GOT3 (cell line): Measurements from ENCODE around the gene CARNS1.

Source experiments
- DNase-seq: peaks from one replicate; lab custom pipeline; 2025; ENCODE audit warnings: mixed read lengths; lab: John Stamatoyannopoulos, UW

The CARNS1 gene

DNA sequence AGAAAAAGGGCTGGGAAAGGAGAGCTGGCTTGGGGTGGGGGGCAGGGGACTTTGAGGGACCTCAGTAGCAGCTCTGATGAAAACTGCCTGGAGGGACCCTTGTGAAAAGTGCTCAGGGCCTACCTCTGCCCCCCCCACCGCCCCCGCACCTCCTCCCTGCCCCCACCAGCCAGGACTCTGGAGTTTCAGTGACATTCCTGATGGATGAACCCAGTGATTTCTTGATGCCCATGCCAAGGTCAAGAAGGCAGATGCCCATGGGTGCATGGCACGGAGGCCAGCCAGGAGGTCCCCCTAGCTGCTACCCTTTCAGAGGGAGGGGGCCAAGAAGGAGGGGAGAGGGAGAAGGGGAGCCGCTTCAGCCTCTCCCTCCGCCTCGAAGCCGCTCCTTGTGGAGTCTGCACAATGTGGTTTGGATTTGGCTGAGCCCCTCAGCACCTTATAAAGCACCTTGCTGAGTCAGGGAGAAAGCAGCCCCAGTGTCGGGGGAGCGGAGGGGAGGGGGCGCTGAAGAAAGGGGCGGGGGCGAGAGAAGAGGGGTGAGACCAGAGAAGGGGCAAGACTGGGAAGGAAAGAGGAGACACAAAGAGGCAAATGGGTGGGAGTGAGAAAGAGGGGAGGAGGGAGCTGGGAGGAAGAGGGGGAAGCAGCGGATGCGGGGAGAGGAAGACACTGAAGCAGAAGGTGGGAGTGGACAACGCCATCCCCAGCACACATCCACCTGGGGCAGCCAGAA, 40.0 kb upstream of the CARNS1 start:
- no peak for DNase-seq

DNA sequence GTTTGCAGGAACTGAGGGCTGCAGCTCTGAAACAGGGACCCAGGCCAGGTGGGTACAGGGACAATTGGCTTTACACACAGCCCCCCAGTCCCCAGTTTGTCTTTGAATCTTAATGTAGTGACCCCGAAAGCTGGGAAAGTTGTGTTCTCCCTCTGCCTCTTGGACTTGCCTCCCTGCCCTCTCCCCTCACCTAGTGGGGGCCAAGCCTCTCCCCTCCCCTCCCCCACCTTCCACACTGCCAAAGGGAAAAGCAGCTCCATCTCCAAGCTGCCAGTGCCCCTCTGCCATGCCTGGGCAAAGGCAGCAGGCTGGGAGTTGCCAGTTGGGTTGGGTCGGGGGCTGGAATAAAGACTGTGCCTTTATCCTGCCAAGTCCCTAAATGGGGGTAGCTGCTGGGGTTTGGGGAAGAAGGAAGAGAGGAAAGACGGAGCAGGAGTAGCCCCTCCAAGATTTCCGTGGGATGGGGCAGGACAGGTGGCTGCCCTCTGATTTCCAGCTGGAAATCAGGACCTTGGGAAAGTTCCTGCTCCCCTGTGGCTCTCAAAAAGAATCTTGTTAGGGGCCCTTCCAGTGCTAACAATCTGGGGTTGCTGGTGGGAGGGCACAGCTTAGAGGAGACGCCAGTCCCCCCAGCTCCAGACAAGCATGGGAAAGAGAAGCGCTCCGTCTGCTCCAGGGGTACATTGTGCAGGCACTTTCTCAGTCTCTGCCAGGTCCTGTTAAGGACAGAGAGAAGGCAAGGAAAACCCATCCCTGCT, 39.2 kb upstream of the CARNS1 start:
- DNase-seq, result no peak

DNA sequence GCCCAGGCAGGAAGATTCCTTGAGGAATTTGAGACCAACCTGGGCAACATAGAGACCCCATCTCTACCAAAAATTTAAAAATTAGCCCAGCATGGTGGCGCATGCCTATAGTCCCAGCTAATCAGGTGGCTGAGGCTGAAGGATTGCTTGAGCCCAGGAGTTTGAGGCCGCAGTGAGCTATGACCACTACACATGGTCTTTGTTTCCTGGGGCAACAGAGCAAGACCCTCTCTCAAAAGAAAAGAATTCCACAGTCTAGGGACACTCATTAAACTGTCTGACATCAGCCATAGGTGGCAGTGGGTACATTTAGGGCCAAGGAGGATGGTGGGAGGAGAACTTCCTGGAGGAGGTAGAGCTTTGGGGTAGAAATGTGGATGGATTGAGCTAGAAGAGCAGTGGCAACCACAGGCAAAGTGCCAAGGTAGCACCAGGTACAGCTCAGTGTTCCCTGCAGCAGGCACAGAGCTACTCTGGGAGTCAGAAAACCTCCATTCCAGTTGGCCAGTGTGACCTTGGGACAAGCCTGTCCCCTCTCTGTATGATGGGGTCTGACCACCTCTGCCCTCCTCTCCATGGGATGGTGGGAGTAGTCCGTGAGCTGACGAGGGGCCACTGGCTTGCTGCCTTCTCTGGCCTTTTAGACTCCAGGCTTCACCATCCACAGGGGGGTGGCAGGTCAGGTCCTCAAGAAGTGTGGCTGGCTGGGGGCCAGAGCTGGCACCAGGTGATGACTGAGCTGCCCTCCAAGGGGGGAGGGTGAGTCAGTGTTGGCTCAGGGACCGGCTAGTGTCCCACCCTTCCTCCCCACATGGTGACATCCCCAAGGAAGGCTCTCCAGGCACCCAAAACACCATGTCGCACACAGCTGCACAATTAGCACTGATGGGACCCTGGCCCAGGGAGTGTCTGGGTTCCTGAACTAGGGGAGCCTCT, 38.3 kb upstream of the CARNS1 start:
- no peak for DNase-seq

DNA sequence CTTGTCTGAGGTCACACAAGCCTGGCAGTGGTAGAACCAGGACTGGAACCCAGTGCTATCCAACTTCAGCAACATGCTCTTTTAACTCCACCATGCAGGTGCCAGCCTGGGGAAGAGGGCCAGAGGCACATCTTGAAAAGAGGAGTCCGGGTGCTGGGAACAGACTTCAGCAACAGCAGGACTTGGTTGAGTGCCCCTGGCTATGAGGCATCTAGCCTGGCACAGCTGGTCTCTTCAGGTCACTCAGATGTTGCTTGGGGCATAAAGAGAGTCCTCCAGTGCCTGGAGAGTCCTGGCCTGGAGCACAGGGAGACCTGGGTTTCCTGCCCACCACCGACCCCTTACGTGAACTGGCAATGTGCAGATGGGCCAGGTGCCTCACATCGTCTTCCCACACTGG, 36.9 kb upstream of the CARNS1 start:
- DNase-seq, result no peak

DNA sequence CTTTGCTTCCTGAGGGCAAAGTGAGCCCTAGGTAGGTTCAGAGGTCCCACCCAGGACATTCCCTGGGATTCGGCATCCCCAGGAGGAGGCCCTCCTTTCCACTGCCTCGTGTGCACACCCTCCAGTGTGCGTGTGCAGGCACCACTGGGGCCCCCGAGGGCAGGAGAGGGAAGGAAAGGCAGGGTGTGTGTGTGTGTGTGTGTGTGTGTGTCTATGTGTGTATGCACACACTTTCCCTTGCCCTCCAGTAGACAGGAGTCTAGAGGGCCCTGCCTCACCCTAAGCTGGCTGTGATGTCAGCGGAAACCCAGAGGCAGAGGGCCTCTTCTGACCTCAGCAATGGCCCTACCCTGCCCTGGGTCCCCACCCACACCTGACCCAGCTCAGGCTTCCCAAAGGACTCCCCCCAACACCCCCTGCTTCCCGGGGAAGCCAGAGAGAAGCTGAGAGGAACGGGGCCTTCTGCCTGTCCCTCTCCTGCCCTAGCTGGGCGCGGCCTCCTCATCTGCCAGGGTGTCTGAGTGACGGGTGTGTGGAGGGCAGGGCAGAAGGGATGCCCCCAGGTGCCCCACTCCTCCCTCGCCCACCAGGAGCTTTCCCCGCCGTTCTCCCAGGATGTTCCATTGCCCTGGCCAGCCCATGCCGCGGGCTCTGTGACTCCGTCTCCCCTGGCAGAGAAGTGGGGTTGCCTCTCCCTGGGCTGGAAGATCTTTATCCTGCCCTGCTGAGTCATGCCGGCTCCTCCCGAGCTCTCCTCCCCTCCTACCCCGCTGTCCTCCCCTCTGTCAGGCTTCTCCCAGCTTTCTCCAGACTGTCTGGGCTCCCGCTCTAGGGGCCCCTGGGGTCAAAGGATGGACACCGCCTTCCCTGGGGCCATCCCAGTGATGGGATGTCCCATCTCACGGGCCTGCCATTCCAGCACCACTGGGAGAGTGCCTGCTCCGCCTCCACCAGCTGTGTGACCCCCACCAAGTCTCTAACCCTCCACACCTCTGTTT, 36.1 kb upstream of the CARNS1 start:
- no peak for DNase-seq

DNA sequence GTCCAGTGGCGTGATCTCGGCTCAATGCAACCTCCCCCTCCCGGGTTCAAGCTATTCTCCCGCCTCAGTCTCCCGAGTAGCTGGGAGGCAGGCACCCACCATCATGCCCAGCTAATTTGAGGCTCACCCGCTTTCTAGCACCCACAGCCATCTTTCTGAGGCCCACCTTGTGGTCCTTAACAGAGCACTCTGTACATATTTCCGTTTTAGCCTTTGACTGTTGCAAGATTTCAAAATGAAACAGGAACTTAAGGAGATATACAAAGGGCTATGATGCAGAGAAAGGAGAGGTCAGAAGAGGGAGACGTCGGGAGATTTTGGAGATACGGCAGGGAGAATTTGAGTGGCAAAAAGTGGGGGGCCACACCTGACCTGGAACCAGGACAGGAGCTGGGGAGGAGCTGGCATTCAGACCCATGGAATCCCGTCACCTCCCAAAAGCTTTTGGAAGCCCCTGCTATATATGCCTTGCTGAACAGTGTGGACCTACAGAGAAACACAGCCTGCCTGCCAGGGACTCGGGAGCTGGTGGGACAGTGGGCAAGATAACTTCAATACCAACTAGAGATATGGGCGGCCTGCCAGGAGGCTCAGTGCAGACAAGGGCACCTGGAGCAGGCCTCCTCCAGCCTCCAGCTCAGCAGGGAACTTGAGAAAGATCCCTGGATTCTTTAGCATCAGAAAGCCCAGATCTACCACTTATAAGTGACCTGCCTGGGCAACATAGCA, 34.1 kb upstream of the CARNS1 start:
- DNase-seq, result no peak

DNA sequence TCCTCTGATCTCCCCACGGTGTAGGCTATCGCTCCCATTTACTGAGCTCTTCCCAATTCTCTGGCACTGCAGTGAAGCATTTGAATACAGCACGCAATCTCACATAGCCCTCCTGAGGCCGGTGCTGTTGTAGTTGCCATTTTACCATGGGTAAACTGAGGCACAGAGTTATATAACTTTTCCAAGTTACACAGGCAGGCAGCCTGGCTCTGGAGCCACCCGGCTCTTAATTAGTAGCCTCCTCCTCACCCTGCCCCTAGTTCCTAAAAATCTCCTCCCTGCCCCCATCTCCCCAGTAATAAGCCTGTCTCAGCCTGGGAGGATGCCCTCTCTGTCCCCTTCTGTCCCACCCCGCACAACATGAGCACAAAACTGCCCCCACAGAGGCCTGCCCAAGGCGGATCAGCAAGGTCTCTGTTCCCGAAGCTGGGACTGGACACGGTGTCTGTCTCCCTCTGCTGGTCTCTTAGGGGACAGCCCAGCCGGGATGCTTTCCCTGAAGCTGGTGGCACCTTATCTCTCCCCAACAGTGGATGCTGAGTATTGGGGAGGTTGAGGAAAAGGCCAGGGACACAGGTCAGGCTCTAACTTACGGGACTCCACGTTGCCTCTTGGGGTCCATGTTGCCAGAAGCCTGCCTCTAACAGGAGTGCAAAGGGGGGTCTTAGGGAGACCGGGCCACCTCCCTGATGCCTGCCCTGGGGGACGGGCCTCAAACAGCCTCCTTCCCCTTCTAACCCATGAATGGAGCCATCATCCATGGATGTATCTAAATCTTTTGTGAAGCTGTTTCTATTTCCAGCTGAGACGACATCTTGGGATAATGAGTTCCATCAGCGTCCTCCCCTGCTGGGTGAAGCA, 33.0 kb upstream of the CARNS1 start:
- DNase-seq, result peak; percentile 50

DNA sequence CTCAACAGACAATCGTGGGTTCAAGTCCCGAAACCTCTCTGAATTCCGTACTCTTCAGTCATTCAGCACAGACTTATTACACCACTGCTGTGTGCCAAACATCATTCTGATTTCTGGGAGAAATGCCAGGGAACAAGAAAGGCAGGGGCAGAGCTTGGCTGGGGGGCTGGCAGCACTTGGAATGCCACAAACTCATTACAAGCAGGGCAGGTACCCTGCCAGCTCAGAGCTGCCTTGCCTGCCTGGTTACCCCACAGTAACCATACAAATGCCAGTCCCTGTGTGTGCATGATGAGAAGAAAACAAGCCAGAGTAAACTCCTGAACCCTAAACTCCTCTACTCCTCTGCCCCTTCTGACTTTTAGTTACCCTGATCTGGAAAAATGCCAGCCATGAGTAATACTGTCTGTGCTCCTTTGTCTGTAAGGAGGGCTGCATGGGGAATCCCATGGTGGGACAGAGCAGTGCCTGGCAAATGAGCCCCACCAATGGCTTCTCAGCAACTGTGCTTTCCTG, 30.6 kb upstream of the CARNS1 start:
- no peak for DNase-seq

DNA sequence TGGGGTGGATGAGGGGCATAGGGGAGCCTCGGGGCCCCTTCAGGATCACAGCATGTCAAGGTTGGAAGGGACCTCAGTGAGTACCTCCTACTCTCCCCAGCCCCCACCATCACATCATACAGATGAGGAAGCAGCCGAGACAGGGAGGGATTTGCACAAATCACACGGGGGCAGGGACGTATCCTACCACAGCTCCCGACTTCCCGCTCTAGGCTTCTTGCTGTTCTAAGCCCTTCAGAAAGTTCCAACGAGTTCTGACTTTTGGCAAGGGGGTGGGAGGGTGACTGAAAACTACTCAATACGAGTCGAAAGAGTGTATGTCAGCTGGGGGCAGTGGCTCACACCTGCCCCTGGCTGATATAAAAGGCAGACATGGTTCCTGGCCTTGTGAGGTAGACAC, 28.4 kb upstream of the CARNS1 start:
- DNase-seq, result no peak

DNA sequence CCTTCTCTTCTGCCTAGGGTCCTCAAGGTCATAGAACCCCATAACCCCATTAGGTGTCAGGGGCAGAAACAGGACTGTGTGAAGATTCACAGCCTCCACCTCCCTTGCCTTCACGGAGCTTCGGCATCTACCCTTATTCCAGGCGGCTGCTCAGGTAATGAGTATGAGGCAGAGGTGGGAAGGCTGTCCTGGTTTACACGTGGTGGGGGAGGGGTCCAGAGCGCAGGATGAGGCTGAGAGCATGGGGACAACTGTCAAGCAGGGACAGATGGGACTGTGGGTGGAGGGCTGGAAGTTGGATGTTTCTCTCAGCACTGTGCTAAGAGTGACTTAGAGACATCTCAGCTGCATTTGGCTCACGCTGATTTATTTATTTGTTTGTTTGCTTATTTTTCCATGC, 28.0 kb upstream of the CARNS1 start:
- DNase-seq, result no peak

DNA sequence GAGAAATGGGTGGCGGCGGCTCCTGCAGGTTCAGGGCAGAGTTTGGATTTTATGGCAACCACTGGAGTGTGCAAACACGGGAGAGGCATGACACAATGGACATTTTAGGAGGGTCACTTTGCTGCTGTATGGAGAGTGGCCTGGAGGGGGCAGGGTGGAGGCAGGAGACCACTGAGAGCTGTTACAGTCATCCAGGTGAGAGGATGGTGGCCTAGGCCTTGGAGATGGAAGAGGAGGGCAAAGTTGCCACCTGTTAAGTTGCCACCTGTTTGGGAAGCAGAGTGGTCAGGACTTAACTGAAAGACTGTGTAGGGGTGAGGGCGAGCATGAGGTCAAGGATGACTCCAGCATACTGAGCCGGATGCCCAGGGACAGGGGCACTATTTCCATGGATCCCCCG, 26.0 kb upstream of the CARNS1 start:
- DNase-seq, result no peak

DNA sequence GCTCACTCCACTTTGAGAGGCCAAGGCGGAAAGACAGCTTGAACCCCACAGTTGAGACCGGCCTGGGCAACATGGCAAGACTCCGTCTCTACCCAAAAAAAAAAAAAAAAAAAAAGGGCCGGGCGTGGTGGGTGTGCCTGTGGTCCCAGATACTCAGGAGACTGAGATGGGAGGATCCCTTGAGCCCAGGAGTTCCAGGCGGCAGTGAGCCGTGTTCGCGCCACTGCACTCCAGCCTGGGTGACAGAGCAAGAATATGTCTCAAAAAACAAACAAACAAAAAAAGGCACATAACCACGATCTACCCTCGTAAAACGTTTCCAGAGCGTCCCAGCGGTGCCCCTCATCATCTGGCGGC, 24.6 kb upstream of the CARNS1 start:
- DNase-seq, result no peak

DNA sequence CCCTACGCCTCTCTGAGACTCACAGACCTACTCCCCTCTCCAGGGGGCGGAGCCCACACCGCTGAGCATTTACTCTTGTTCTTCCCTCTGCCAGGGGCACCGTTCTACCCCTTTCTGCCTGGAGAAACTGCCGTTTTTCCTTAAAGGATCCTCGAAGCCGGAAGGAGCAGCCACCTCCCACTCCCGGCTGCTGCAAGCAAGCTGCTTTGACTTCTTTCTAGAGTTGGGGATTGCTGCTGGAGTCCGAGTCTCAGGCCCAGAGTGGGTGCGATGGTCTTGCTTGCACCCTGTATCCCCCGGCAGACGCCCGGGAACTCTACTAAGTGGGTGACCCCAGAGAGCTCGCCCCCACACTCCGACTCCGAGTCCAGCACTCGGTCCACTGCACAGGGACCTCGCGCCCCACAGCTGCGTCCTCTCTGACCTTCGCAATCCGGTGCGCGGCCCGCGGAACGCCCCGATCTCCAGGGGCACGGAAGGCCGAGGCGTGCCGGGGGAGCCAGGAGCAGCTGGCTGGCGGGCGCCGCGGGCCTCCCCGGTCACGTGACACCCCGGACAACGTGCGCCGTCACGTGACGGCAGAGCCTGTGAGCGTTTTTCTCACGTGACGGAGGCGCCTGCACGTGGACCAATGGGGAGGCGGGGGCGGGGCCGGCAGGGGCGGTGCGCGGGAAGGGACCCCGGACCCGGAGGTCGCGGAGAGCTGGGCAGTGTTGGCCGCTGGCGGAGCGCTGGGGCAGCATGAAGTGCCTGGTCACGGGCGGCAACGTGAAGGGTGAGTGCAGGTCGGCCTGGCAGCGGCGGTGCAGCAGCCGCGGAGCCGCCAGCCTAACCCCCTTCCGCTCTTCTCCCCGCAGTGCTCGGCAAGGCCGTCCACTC, 23.9 kb upstream of the CARNS1 start, which contains the start of gene RAD9A:
Gene RAD9A, plus strand, starts transcription at position 683 of the 879 bp plus-strand sequence. Its CDS starts 59 bp downstream, at position 742.
- DNase-seq, result peak; percentile 48

DNA sequence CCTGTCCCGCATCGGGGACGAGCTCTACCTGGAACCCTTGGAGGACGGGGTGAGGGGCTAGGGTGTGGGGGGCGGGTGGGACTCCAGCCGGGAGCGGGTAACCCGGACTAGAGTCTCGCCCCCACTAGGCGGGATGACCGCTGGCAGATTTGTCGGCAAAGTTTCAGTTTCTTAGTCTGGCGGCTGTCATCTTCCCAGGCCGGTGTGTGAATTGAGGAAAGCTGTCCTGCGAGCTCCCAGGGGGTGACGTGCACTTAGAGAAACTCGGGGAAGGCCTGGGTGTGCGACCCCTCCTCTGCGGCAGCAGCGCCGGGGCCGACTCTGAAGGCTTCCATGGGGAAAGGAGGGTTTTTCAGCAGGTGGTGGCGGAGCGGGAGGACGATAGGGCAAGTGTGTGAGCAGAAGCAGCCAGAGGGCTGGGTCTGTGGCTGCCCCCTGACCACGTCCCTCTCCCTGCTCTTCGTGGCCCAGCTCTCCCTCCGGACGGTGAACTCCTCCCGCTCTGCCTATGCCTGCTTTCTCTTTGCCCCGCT, 23.2 kb upstream of the CARNS1 start:
- no peak for DNase-seq

DNA sequence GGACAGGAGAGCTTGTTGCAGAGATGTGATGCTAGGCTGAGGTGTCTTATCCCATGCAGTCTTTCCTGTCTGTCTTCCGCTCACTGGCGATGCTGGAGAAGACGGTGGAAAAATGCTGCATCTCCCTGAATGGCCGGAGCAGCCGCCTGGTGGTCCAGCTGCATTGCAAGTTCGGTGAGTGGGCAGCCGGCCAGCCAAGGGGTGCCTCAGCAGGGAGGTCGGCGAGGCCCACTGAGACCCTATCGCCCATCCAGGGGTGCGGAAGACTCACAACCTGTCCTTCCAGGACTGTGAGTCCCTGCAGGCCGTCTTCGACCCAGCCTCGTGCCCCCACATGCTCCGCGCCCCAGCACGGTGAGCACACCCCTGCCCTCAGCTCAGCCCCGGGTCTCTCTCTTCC, 22.0 kb upstream of the CARNS1 start:
- no peak for DNase-seq

DNA sequence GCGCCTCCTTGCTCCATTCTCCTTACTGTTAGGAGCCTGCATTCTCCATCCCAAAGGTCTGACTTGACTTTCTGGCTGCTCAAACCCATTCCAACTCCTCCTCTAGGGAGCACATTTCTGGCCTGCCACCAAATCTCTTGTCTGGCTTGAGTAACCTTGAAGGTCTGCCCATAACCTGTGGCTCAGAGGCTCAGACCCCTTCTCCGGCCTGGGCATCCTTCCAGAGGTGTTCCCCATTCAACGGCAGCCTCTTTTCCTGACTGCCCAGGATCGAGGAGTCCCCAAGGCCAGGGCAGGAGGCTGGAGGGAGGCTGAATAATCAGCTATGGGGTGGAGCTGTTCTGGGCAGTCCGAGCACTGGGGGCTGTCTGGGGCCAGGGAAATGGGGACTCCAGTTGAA, 21.5 kb upstream of the CARNS1 start:
- DNase-seq, result no peak

DNA sequence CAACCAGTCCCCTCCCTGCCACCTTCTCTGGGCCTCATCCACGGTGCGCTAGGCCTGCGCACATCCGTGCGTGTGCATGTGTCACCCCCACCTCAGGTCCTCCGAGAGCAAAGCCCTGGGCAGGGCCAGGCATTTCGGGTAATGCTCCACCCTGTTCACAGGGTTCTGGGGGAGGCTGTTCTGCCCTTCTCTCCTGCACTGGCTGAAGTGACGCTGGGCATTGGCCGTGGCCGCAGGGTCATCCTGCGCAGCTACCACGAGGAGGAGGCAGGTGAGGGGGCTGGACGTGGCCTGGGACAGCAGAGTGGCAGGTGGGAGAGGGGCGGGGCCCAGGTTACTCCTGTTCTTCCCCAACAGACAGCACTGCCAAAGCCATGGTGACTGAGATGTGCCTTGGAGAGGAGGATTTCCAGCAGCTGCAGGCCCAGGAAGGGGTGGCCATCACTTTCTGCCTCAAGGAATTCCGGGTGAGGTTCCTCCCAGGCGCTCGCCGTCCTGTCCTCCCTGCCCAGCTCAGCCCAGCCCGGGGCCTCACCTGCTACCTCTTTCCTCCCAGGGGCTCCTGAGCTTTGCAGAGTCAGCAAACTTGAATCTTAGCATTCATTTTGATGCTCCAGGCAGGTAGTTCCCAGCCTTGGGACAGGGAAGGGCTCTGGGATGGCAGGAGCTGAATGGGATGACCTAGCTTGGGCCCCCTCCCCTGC, 19.8 kb upstream of the CARNS1 start:
- no peak for DNase-seq

DNA sequence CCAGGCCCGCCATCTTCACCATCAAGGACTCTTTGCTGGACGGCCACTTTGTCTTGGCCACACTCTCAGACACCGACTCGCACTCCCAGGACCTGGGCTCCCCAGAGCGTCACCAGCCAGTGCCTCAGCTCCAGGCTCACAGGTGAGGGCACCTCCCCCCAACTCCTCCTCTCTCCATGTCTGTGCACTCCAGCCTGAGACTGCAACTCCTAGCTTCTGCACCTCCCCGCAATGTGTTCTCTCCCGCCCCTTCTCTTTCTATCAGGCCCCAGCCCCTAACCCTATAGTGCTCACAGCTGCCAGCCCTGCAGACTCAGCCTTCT, 19.3 kb upstream of the CARNS1 start:
- no peak for DNase-seq
